GM23338 (cell line): ENCODE results near the gene GRIN2A. TPM values are rescaled to one million over a fixed set of nuclear protein-coding genes. Genes with fewer than 3 reads are reported as not detected.

Experiments
- ATAC-seq: fragments of 200-7000 bp; cut with Tn5 transposase; 3 replicates; pipeline ENCODE4 v1.9.1; 2020
- DNase-seq: peaks from one replicate; pipeline ENCODE4 v3.0.0-alpha.2; 2015; ENCODE audit warnings: low spot score
- H2AFZ ChIP-seq: fragments of 200-600 bp; sonication (generic); 2 replicates; pipeline ENCODE4 v1.8.0; 2016; ENCODE audit warnings: antibody characterized with exemption, mild to moderate bottlenecking, moderate library complexity
- H3F3A ChIP-seq: fragments of 200-600 bp; sonication (generic); replicated peaks from 2 replicates; pipeline ENCODE4 v1.8.0; 2017; ENCODE audit warnings: antibody characterized with exemption, mixed run types, low read depth
- H3K27ac ChIP-seq: fragments of 200-600 bp; sonication (generic); 2 replicates; pipeline ENCODE4 v1.6.1; 2016; ENCODE audit warnings: low read depth
- H3K27me3 ChIP-seq: fragments of 200-600 bp; sonication (generic); 2 replicates; pipeline ENCODE4 v1.8.0; 2016; ENCODE audit warnings: mild to moderate bottlenecking, mixed run types, moderate library complexity; ENCODE audit not compliant: insufficient read depth
- H3K36me3 ChIP-seq: fragments of 200-600 bp; sonication (generic); 2 replicates; pipeline ENCODE4 v1.8.0; 2016; ENCODE audit warnings: mild to moderate bottlenecking; ENCODE audit not compliant: insufficient read depth
- H3K4me1 ChIP-seq: fragments of 200-600 bp; sonication (generic); 2 replicates; pipeline ENCODE4 v1.8.0; 2016; ENCODE audit warnings: mild to moderate bottlenecking, moderate library complexity; ENCODE audit not compliant: insufficient read depth
- H3K4me2 ChIP-seq: fragments of 200-600 bp; sonication (generic); 2 replicates; pipeline ENCODE4 v1.7.1; 2017; ENCODE audit warnings: mixed run types
- H3K4me3 ChIP-seq: fragments of 200-600 bp; sonication (generic); 2 replicates; pipeline ENCODE4 v1.6.1; 2016; ENCODE audit warnings: mixed run types
- H3K79me2 ChIP-seq: fragments of 200-600 bp; sonication (generic); replicated peaks from 2 replicates; pipeline ENCODE4 v1.8.0; 2017; ENCODE audit warnings: mild to moderate bottlenecking; ENCODE audit not compliant: insufficient read depth
- H3K9me2 ChIP-seq: fragments of 200-600 bp; sonication (generic); 2 replicates; pipeline ENCODE4 v1.8.0; 2017; ENCODE audit not compliant: insufficient read depth
- H4K20me1 ChIP-seq: fragments of 200-600 bp; sonication (generic); replicated peaks from 2 replicates; pipeline ENCODE4 v1.8.0; 2017; ENCODE audit warnings: mild to moderate bottlenecking; ENCODE audit not compliant: insufficient read depth
- H3K27ac Mint-ChIP-seq: 2 replicates; pipeline ENCODE4 v1.8.0; 2020; ENCODE audit warnings: inconsistent platforms, mild to moderate bottlenecking, moderate library complexity, mixed read lengths
- H3K27me3 Mint-ChIP-seq: 3 replicates; pipeline ENCODE4 v1.8.0; 2022; ENCODE audit warnings: low read depth, mild to moderate bottlenecking, moderate library complexity, mixed read lengths, inconsistent platforms; ENCODE audit not compliant: insufficient read depth, poor library complexity
- H3K36me3 Mint-ChIP-seq: 3 replicates; pipeline ENCODE4 v1.8.0; 2021; ENCODE audit warnings: low read depth, mild to moderate bottlenecking, inconsistent platforms, moderate library complexity, mixed read lengths
- H3K4me1 Mint-ChIP-seq: 3 replicates; pipeline ENCODE4 v1.8.0; 2020; ENCODE audit warnings: mild to moderate bottlenecking, inconsistent platforms, mixed read lengths
- H3K4me3 Mint-ChIP-seq: 3 replicates; pipeline ENCODE4 v1.8.0; 2021; ENCODE audit warnings: moderate library complexity, mild to moderate bottlenecking, inconsistent platforms, mixed read lengths
- H3K9me3 Mint-ChIP-seq: 3 replicates; pipeline ENCODE4 v1.8.0; 2020; ENCODE audit warnings: moderate library complexity, mild to moderate bottlenecking, inconsistent platforms, mixed read lengths
- CREB1 ChIP-seq: fragments of 250-450 bp; sonication (Bioruptor Pico); IDR thresholded peaks from 2 replicates; pipeline ENCODE4 v1.5.0; 2020; ENCODE audit warnings: low read depth, mild to moderate bottlenecking, moderate library complexity
- CTCF ChIP-seq, 2 experiments: fragments of 200-600 bp in 1 of 2; sonication (generic) in 1 of 2; conservative IDR thresholded peaks; 2 replicates each; pipeline versions ENCODE4 v1.5.1 to v1.6.1; 2016 to 2017; ENCODE audit warnings: antibody characterized with exemption in 2 of 2, low read depth in 2 of 2, mild to moderate bottlenecking in 2 of 2, moderate library complexity in 1 of 2
- ETS1 ChIP-seq: IDR thresholded peaks from 2 replicates; pipeline ENCODE4 v1.6.1; 2016; ENCODE audit warnings: antibody characterized with exemption
- EZH2phosphoT487 ChIP-seq: fragments of 200-600 bp; sonication (generic); IDR thresholded peaks from one replicate; pipeline ENCODE4 v1.8.1; 2018; ENCODE audit warnings: antibody characterized with exemption; ENCODE audit not compliant: unreplicated experiment
- JUNB ChIP-seq: IDR thresholded peaks from one replicate; pipeline ENCODE4 v1.6.1; 2016; ENCODE audit warnings: antibody characterized with exemption; ENCODE audit not compliant: unreplicated experiment
- POLR2AphosphoS5 ChIP-seq: IDR thresholded peaks from 2 replicates; pipeline ENCODE4 v1.6.1; 2016; ENCODE audit warnings: antibody characterized with exemption, low read depth
- REST ChIP-seq: IDR thresholded peaks from one replicate; pipeline ENCODE4 v1.6.1; 2018; ENCODE audit warnings: antibody characterized with exemption; ENCODE audit not compliant: unreplicated experiment
- ZNF114 ChIP-seq: fragments of 250-450 bp; sonication (Bioruptor Pico); IDR thresholded peaks from 2 replicates; pipeline ENCODE4 v1.5.0; 2020; ENCODE audit warnings: mild to moderate bottlenecking, moderate library complexity
- ZNF331 ChIP-seq: fragments of 250-450 bp; sonication (Bioruptor Pico); IDR thresholded peaks from 2 replicates; pipeline ENCODE4 v1.5.0; 2020; ENCODE audit warnings: low read depth, mild to moderate bottlenecking, moderate library complexity
- ZNF462 ChIP-seq: fragments of 250-450 bp; sonication (Bioruptor Pico); IDR thresholded peaks from 2 replicates; pipeline ENCODE4 v1.5.0; 2020; ENCODE audit warnings: mild to moderate bottlenecking, moderate library complexity
- polyA plus RNA-seq: library from polyadenylated mRNA; unstranded; fragments of >200 nt; fragmentation: Nextera tagmentation; extraction: Ambion mirVana; gene quantifications from 2 replicates; pipeline ENCODE4 v1.2.1, GENCODE V29; 2016
- total RNA-seq: library from RNA; depleted of rRNA; stranded (reverse); fragments of >200 nt; shearing (Covaris generic); gene quantifications from 2 replicates; pipeline ENCODE4 v1.2.3, GENCODE V29; 2014

GRIN2A gene
- total and polyA plus RNA-seq, 2 experiments from 2014 or later, result 0.89 to 5.1 TPM

GRCh38 chr16:10114409-10114808 lies 67.8 kb downstream of the GRIN2A start (continued):
- no peak for TF ChIP-seq JUNB
- no peak for TF ChIP-seq POLR2AphosphoS5
- no peak for TF ChIP-seq ZNF114 (CRISPR knock-in tag)
- TF ChIP-seq EZH2phosphoT487, result no peak

- TF ChIP-seq ZNF331 (CRISPR knock-in tag) (no peak), ETS1 (no peak), ZNF462 (CRISPR knock-in tag) (no peak), JUNB (no peak), REST (no peak), CREB1 (CRISPR knock-in tag) (no peak), CTCF (conservative IDR thresholded peaks at IDR 0.05; ENCODE audit: low read depth in 2 of 2) (no peak), ZNF114 (CRISPR knock-in tag) (no peak)
- Histone ChIP-seq H3K4me1 (no peaks in the 10 kb centered on the region), H3K27ac (no peak overlapping the region), H3K79me2 (no peaks in the 10 kb centered on the region), H3K27me3 (no peaks in the 10 kb centered on the region), H3K4me3 (no peak overlapping the region), H3K4me2 (no peak overlapping the region), H3K9me2 (0 out of 2 replicates have a peak, but pooled peaks cover 7% of the 10 kb centered on the region), H3K36me3 (no peaks in the 10 kb centered on the region), H2AFZ (no peak overlapping the region), H4K20me1 (no peaks in the 10 kb centered on the region), H3F3A (no peaks in the 10 kb centered on the region)
- DNase-seq (no peak), ATAC-seq (no peak)
- H3K27me3 Mint-ChIP-seq, result no peaks in the 10 kb centered on the region
- H3K36me3 Mint-ChIP-seq, result no peaks in the 10 kb centered on the region
- H3K9me3 Mint-ChIP-seq, result no peaks in the 10 kb centered on the region; the same call in 2 of the 3 replicates
- peaks cover 3% of the 10 kb centered on the region; the same call in 2 of the 3 replicates for H3K4me1 Mint-ChIP-seq
- H3K4me3 Mint-ChIP-seq, result no peak overlapping the region
- no peak overlapping the region for H3K27ac Mint-ChIP-seq
Measured at GRCh38 chr16:10113248-10113647, 69.0 kb downstream of the GRIN2A start.
